HG02840 (cell line): Measurements from ENCODE around the gene HSPA1A.
"Not testable (repeated sequence)": the region's sequence is repeated elsewhere in the genome, so short reads cannot be mapped to it uniquely, and the experiment has no call there.

Experiments
- ATAC-seq: cut with Tn5 transposase; IDR thresholded peaks from one replicate; pipeline ENCODE4 v1.9.1; 2021; ENCODE audit warnings: mild to moderate bottlenecking, moderate library complexity, moderate number of reproducible peaks; ENCODE audit not compliant: unreplicated experiment, low FRiP score

Gene HSPA1A

GRCh38 chr6:31831350-31832215 lies 16.2 kb downstream of the HSPA1A start:
- no peak for ATAC-seq

GRCh38 chr6:31834367-31835250 lies 19.3 kb downstream of the HSPA1A start:
- no peak for ATAC-seq

DNA sequence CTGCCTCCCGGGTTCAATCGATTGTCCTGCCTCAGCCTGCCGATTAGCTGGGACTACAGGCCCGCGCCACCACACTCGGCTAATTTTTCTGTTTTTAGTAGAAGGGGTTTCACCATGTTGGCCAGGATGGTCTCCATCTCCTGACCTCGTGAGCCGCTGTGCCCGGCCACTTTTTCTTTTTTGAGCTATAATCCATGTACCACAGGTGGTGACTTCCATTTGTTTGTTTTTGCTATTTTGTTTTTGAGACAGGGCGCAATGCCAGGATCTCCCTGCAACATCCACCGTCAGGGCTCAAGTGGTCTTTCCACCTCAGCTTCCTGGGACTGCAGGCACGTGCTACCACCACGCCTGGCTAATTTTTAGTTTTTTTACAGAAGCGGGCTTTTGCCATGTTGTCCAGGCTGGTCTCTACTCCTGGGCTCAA lies 20.7 kb downstream of the HSPA1A start:
- no peak for ATAC-seq

- no peak for ATAC-seq
Observed at GRCh38 chr6:31836474-31837368, 21.4 kb downstream of the HSPA1A start.

DNA sequence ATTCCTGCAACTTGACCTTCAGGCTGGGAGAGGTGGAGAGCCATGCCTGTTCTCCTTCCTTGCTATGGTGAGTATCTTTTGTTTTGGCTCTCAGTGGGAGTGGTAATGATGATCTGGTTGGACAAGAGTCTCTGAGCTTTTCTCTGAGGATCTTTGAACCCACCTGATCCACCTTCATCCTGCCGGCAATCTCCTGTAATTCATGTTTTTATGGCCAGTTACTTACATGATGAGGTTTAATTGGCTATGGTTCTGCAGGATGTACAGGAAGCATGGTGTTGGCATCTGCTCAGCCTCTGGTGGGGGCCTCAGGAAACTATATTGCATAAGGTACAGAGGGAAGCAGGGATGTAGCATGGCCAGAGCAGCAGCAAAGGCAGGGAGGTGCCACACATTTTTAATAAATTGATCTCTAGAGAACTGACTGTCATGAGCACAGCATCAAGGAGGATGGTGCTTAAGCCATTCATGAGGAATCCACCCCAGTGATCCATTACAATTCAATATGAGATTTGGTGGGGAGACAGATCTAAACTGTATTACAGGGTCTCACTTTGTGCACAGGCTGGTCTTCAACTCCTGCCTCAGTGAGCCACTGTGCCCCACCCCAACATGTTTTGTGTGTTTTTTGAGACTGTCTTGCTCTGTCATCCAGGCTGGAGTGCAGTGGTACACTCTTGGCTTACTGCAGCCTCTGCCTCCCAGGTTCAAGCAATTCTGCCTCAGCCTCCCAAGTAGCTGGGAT lies 22.2 kb downstream of the HSPA1A start:
- ATAC-seq, result no peak

- ATAC-seq, result not testable (repeated sequence)
Observed at GRCh38 chr6:31838114-31838553, 22.8 kb downstream of the HSPA1A start.

GRCh38 chr6:31838968-31839367 lies 23.6 kb downstream of the HSPA1A start:
- no peak for ATAC-seq

GRCh38 chr6:31839779-31840126 lies 24.4 kb downstream of the HSPA1A start:
- ATAC-seq, result not testable (repeated sequence)

DNA sequence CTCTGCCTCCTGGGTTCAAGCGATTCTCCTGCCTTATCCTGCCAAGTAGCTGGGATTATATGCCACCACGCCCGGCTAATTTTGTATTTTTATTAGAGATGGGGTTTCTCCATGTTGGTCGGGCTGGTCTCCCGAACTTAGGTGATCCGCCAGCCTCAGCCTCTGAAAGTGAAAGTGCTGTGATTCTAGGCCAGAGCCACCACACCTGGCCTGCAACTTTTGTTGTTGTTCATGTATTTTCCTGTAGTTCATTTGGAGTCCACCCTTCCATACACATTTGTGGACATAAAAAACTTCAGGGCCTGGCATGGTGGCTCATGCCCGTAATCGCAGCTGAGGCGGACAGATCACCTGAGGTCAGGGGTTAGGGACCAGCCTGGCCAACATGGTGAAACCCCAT lies 26.7 kb downstream of the HSPA1A start:
- ATAC-seq, result no peak

- ATAC-seq, result no peak
Observed at GRCh38 chr6:31844507-31844906, 29.2 kb downstream of the HSPA1A start.

DNA sequence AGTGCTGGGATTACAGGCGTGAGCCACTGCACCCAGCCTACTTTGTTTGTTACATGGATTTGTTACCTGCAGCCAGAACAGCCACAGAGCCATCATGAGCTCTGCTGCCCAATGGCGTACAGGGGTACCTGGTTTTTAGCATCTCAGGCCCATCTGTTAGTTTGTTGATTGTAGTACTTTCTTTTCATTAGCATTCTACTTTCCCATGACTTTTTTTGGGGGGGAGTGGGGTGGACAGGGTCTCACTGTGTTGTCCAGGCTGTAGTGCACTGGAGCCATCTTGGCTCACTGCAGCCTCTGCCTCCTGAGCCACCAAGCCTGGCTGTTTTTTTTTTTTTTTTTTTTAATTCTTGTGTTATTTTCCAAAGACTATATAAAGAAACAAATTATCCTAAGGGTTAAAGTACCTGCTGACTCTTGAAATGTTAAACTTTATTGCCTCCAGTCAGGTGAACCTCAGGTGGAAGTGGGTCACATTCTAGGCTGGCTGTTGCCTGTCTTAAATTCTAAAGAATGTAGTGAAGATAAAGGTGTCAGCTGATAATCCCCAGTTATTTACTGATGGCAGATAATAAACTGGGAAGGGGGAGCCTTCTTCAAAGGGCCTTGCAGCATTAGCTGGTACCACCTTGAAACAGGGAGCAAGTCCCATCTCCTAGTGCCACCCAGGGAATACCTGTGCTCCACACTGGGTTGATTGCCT lies 32.1 kb downstream of the HSPA1A start:
- ATAC-seq, result no peak

- ATAC-seq, result no peak
Observed at GRCh38 chr6:31850765-31851484, 35.6 kb downstream of the HSPA1A start.

DNA sequence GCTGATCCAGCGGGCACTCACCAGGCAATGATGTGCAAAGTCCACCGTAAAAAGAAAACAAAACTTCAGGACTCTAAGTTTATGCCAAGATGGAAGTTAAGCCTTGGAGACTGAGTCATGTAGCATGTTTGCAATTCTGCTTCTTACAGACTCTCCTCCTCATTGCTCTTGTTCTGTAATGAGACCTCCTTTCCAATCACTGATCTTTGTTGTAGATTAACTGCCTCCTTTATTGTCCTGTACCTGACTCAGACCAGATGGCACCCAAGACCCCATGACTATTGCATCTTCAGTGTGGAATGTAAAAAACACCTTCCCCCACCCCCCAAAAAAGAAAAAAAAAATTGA lies 36.1 kb downstream of the HSPA1A start:
- no peak for ATAC-seq

DNA sequence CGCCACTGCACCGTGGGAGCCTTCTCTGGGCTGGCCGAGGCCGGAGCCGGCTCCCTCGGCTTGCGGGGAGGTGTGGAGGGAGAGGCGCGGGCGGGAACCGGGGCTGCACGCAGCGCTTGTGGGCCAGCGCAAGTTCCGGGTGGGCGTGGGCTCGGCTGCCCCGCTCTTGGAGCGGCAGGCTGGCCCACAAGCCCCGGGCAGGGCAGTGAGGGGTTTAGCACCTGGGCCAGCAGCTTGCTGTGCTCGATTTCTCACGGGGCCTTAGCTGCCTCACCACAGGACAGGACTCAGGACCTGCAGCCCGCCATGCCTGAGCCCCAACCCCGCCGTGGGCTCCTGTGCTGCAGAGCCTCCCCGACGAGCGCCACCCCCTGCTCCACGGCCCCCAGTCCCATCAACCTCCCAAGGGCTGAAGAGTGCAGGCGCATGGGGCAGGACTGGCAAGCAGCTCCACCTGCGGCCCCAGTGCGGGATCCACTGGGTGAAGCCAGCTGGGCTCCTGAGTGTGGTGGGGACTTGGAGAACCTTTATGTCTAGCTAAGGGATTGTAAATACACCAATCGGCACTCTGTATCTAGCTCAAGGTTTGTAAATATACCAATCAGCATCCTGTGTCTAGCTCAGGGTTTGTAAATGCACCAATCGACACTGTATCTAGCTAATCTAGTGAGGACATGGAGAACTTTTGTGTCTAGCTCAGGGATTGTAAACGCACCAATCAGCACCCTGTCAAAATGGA lies 36.8 kb downstream of the HSPA1A start:
- ATAC-seq, result not testable (repeated sequence)

- not testable (repeated sequence) for ATAC-seq
Observed at GRCh38 chr6:31857774-31858173, 42.4 kb downstream of the HSPA1A start.

GRCh38 chr6:31858707-31859106 lies 43.4 kb downstream of the HSPA1A start:
- ATAC-seq, result no peak

GRCh38 chr6:31859923-31860322 lies 44.6 kb downstream of the HSPA1A start:
- no peak for ATAC-seq

GRCh38 chr6:31860349-31860748 lies 45.0 kb downstream of the HSPA1A start:
- no peak for ATAC-seq
